Astrocyte of the spinal cord (primary cell): ENCODE data around the gene SLF2.

Experiments used
- DNase-seq: peaks from one replicate; pipeline ENCODE4 v3.0.0; 2011; ENCODE audit warnings: low read depth, low spot score
- H3K4me3 ChIP-seq: 2 replicates; pipeline ENCODE4 v1.5.1; 2011; ENCODE audit warnings: low read depth, mild to moderate bottlenecking, low read length, moderate library complexity
- CTCF ChIP-seq: IDR thresholded peaks from 2 replicates; pipeline ENCODE4 v1.5.1; 2012; ENCODE audit warnings: low read depth, mild to moderate bottlenecking, low read length, inconsistent platforms
- in situ Hi-C: cut with HindIII; loops from 2 replicates; pipeline ENCODE4 v1.10.0; 2017; ENCODE audit warnings: low sequenced_read_pairs

SLF2 gene

GRCh38 chr10:100965820-100966219 lies 53.1 kb downstream of the SLF2 start:
- in situ Hi-C loops = no loop called here
- no peak for TF ChIP-seq CTCF
- DNase-seq = no peak
- no peak overlapping the region for H3K4me3 ChIP-seq

GRCh38 chr10:100966887-100967286 lies 54.1 kb downstream of the SLF2 start:
- no peak for TF ChIP-seq CTCF
- no peak for DNase-seq
- H3K4me3 ChIP-seq = no peak overlapping the region
- in situ Hi-C loops = no loop called here

- DNase-seq = no peak
- in situ Hi-C loops = no loop called here
- no peak overlapping the region for H3K4me3 ChIP-seq
- no peak for TF ChIP-seq CTCF
Measured at GRCh38 chr10:100967332-100967731, 54.6 kb downstream of the SLF2 start.

GRCh38 chr10:100968062-100968736 lies 55.4 kb downstream of the SLF2 start:
- TF ChIP-seq CTCF = no peak
- no peak for DNase-seq
- in situ Hi-C loops = no loop called here
- H3K4me3 ChIP-seq = no peak overlapping the region

GRCh38 chr10:100968863-100969186 lies 56.1 kb downstream of the SLF2 start:
- no peak for TF ChIP-seq CTCF
- in situ Hi-C loops = no loop called here
- H3K4me3 ChIP-seq = peak overlapping the region; percentile 48
- DNase-seq = no peak

GRCh38 chr10:100969187-100970075 lies 56.7 kb downstream of the SLF2 start, which contains the start of gene SEMA4G:
SEMA4G (plus strand) TSS chr10:100969504; CDS start chr10:100972913, 3,409 bp downstream.
- in situ Hi-C loops = no loop called here
- peak within 1 kb of the TSS; percentile 48 for H3K4me3 ChIP-seq
- TF ChIP-seq CTCF = peak; percentile 86
- peak; percentile 6 for DNase-seq
